Measurements from ENCODE around the gene CCNL2. TPM values are rescaled to one million over a fixed set of nuclear protein-coding genes. Genes with fewer than 3 reads are reported as not detected.

CCNL2 gene
- total RNA-seq, 1 donor from 2014 or later, result 134 TPM

- no peaks in the 10 kb centered on the region for H3K36me3 ChIP-seq (ENCODE audit: control insufficient read depth, insufficient read depth, low read length)
- H3K4me3 ChIP-seq (ENCODE audit: low read depth, low read length), result no peak overlapping the region
- no peaks in the 10 kb centered on the region for H3K27me3 ChIP-seq (ENCODE audit: control insufficient read depth, insufficient read depth, low read length)
- TF ChIP-seq CTCF (IDR thresholded peaks at IDR 0.05; ENCODE audit: insufficient read depth, low read length, poor library complexity, severe bottlenecking), result no peak
- no peak for DNase-seq (ENCODE audit: low read depth)
These were observed 34.0 kb upstream of the CCNL2 start for GRCh38 chr1:1432951-1433803.

- H3K36me3 ChIP-seq (ENCODE audit: control insufficient read depth, insufficient read depth, low read length), result no peaks in the 10 kb centered on the region
- TF ChIP-seq CTCF (IDR thresholded peaks at IDR 0.05; ENCODE audit: insufficient read depth, low read length, poor library complexity, severe bottlenecking), result no peak
- no peaks in the 10 kb centered on the region for H3K27me3 ChIP-seq (ENCODE audit: control insufficient read depth, insufficient read depth, low read length)
- no peak overlapping the region for H3K4me3 ChIP-seq (ENCODE audit: low read depth, low read length)
- no peak for DNase-seq (ENCODE audit: low read depth)
These were observed 33.3 kb upstream of the CCNL2 start for GRCh38 chr1:1432274-1432950.

GRCh38 chr1:1431845-1432273, 32.7 kb upstream of the CCNL2 start:
- TF ChIP-seq CTCF (IDR thresholded peaks at IDR 0.05; ENCODE audit: insufficient read depth, low read length, poor library complexity, severe bottlenecking), result no peak
- Histone ChIP-seq H3K36me3 (ENCODE audit: control insufficient read depth, insufficient read depth, low read length) (no peaks in the 10 kb centered on the region), H3K4me3 (ENCODE audit: low read depth, low read length) (no peak overlapping the region), H3K27me3 (ENCODE audit: control insufficient read depth, insufficient read depth, low read length) (no peaks in the 10 kb centered on the region)
- no peak for DNase-seq (ENCODE audit: low read depth)

- no peak for TF ChIP-seq CTCF (IDR thresholded peaks at IDR 0.05; ENCODE audit: insufficient read depth, low read length, poor library complexity, severe bottlenecking)
- no peak for DNase-seq (ENCODE audit: low read depth)
- Histone ChIP-seq H3K4me3 (ENCODE audit: low read depth, low read length) (no peak overlapping the region), H3K36me3 (ENCODE audit: control insufficient read depth, insufficient read depth, low read length) (no peaks in the 10 kb centered on the region), H3K27me3 (ENCODE audit: control insufficient read depth, insufficient read depth, low read length) (no peaks in the 10 kb centered on the region)
These were observed 32.1 kb upstream of the CCNL2 start for GRCh38 chr1:1430992-1431844.

- Histone ChIP-seq H3K27me3 (ENCODE audit: control insufficient read depth, insufficient read depth, low read length) (peaks cover 4% of the 10 kb centered on the region), H3K4me3 (ENCODE audit: low read depth, low read length) (no peak overlapping the region), H3K36me3 (ENCODE audit: control insufficient read depth, insufficient read depth, low read length) (no peaks in the 10 kb centered on the region)
- no peak for DNase-seq (ENCODE audit: low read depth)
- TF ChIP-seq CTCF (IDR thresholded peaks at IDR 0.05; ENCODE audit: insufficient read depth, low read length, poor library complexity, severe bottlenecking), result no peak
These were observed 31.2 kb upstream of the CCNL2 start for GRCh38 chr1:1430114-1430982.
